ENCODE measurements around the gene ADAMTS16. TPM values are rescaled to one million over a fixed set of nuclear protein-coding genes. Genes with fewer than 3 reads are reported as not detected.

ADAMTS16 gene
- total RNA-seq, 3 donors from 2014 or later = 0.10 to 0.35 (median 0.26) TPM

GRCh38 chr5:5165541-5166002 is 25.4 kb downstream of the ADAMTS16 start:
- Histone ChIP-seq H3K36me3 (ENCODE audit: low read depth) (no peaks in the 10 kb centered on the region), H3K4me1 (ENCODE audit: low read depth) (no peaks in the 10 kb centered on the region), H3K4me3 (no peak overlapping the region), H3K9me3 (no peaks in the 10 kb centered on the region)
- DNase-seq (no peak), ATAC-seq (no peak)
- no peak for TF ChIP-seq CTCF (IDR thresholded peaks at IDR 0.05)
- intact Hi-C loops (cut with DNase I, micrococcal nuclease) = no loop called here

- intact Hi-C loops (cut with DNase I, micrococcal nuclease) = no loop called here
- no peak overlapping the region for H3K4me3 ChIP-seq
- ATAC-seq (no peak), DNase-seq (no peak)
- no peaks in the 10 kb centered on the region for H3K36me3 ChIP-seq (ENCODE audit: low read depth)
- no peak for TF ChIP-seq CTCF (IDR thresholded peaks at IDR 0.05)
- no peaks in the 10 kb centered on the region for H3K9me3 ChIP-seq
- no peaks in the 10 kb centered on the region for H3K4me1 ChIP-seq (ENCODE audit: low read depth)
Measured at GRCh38 chr5:5169466-5169865, 29.3 kb downstream of the ADAMTS16 start.

GRCh38 chr5:5178136-5178535 is 38.0 kb downstream of the ADAMTS16 start:
- ATAC-seq (no peak), DNase-seq (no peak)
- H3K9me3 ChIP-seq = no peaks in the 10 kb centered on the region
- H3K4me3 ChIP-seq = no peak overlapping the region
- H3K4me1 ChIP-seq (ENCODE audit: low read depth) = no peaks in the 10 kb centered on the region
- no peaks in the 10 kb centered on the region for H3K36me3 ChIP-seq (ENCODE audit: low read depth)
- TF ChIP-seq CTCF (IDR thresholded peaks at IDR 0.05) = no peak
- intact Hi-C loops (cut with DNase I, micrococcal nuclease) = no loop called here

- intact Hi-C loops (cut with DNase I, micrococcal nuclease) = no loop called here
- Histone ChIP-seq H3K4me1 (ENCODE audit: low read depth) (no peaks in the 10 kb centered on the region), H3K36me3 (ENCODE audit: low read depth) (no peaks in the 10 kb centered on the region), H3K9me3 (no peaks in the 10 kb centered on the region), H3K4me3 (no peak overlapping the region)
- DNase-seq = no peak
- ATAC-seq = no peak
- no peak for TF ChIP-seq CTCF (IDR thresholded peaks at IDR 0.05)
Measured at GRCh38 chr5:5178580-5178979, 38.5 kb downstream of the ADAMTS16 start.

GRCh38 chr5:5179079-5179478 is 38.9 kb downstream of the ADAMTS16 start:
- Histone ChIP-seq H3K4me3 (no peak overlapping the region), H3K36me3 (ENCODE audit: low read depth) (no peaks in the 10 kb centered on the region), H3K4me1 (ENCODE audit: low read depth) (no peaks in the 10 kb centered on the region), H3K9me3 (no peaks in the 10 kb centered on the region)
- ATAC-seq (no peak), DNase-seq (no peak)
- intact Hi-C loops (cut with DNase I, micrococcal nuclease) = no loop called here
- no peak for TF ChIP-seq CTCF (IDR thresholded peaks at IDR 0.05)

- intact Hi-C loops (cut with DNase I, micrococcal nuclease) = no loop called here
Measured at GRCh38 chr5:5179597-5179996, 39.5 kb downstream of the ADAMTS16 start.

More at GRCh38 chr5:5179597-5179996, 39.5 kb downstream of the ADAMTS16 start:
- no peak for TF ChIP-seq CTCF (IDR thresholded peaks at IDR 0.05)
- H3K9me3 ChIP-seq = no peaks in the 10 kb centered on the region
- no peak overlapping the region for H3K4me3 ChIP-seq
- no peaks in the 10 kb centered on the region for H3K4me1 ChIP-seq (ENCODE audit: low read depth)
- H3K36me3 ChIP-seq (ENCODE audit: low read depth) = no peaks in the 10 kb centered on the region
- DNase-seq (no peak), ATAC-seq (no peak)
